GM12878 (cell line): ENCODE results near the gene VSTM4. TPM values are rescaled to one million over a fixed set of nuclear protein-coding genes. Genes with fewer than 3 reads are reported as not detected.

ENCODE experiments used
- CEBPB ChIP-seq, 2 experiments: fragments of 150-350 bp in 1 of 2; IDR thresholded peaks; 2 replicates each; pipeline ENCODE4 v1.6.1; 2012 to 2014; ENCODE audit warnings: low read depth in 2 of 2, low read length in 2 of 2, borderline replicate concordance in 1 of 2, inconsistent platforms in 1 of 2
- CHD2 ChIP-seq: IDR thresholded peaks from 2 replicates; pipeline ENCODE4 v1.6.1; 2011; ENCODE audit warnings: low read depth, low read length, improper control_type of control experiment, borderline replicate concordance
- FOS ChIP-seq: IDR thresholded peaks from 3 replicates; pipeline ENCODE4 v1.6.1; 2011; ENCODE audit warnings: borderline replicate concordance; ENCODE audit not compliant: insufficient read length; ENCODE audit errors: extremely low read depth
- IRF5 ChIP-seq: fragments of 450-650 bp; IDR thresholded peaks from 2 replicates; pipeline ENCODE4 v1.6.1; 2017; ENCODE audit warnings: borderline replicate concordance
- NFXL1 ChIP-seq: fragments of 450-650 bp; IDR thresholded peaks from 2 replicates; pipeline ENCODE4 v1.6.1; 2017; ENCODE audit warnings: antibody characterized with exemption, mild to moderate bottlenecking, borderline replicate concordance
- NR2C2 ChIP-seq: IDR thresholded peaks from 2 replicates; pipeline ENCODE4 v1.6.1; 2011; ENCODE audit warnings: borderline replicate concordance, low read depth; ENCODE audit not compliant: control insufficient read depth, insufficient read length
- PAX8 ChIP-seq: fragments of 450-650 bp; IDR thresholded peaks from 2 replicates; pipeline ENCODE4 v1.6.1; 2017; ENCODE audit warnings: mild to moderate bottlenecking, moderate library complexity
- RELA ChIP-seq: fragments of 450-650 bp; IDR thresholded peaks from 2 replicates; pipeline ENCODE4 v1.8.0; 2014; ENCODE audit warnings: borderline replicate concordance; ENCODE audit not compliant: partially characterized antibody
- SIN3A ChIP-seq: IDR thresholded peaks from 2 replicates; pipeline ENCODE4 v1.6.1; 2012; ENCODE audit warnings: low read depth, low read length, improper control_type of control experiment
- STAT3 ChIP-seq: IDR thresholded peaks from 2 replicates; pipeline ENCODE4 v1.6.1; 2011; ENCODE audit warnings: low read depth, low read length, improper control_type of control experiment
- ZBTB33 ChIP-seq: fragments of 450-650 bp; IDR thresholded peaks from 2 replicates; pipeline ENCODE4 v1.6.1; 2017; ENCODE audit warnings: mild to moderate bottlenecking
- ZNF687 ChIP-seq: fragments of 450-650 bp; IDR thresholded peaks from 2 replicates; pipeline ENCODE4 v1.6.1; 2017; ENCODE audit warnings: mild to moderate bottlenecking, moderate library complexity
- polyA plus RNA-seq, 11 experiments: library from polyadenylated mRNA; depleted of rRNA in 4 of 11; unstranded in 6 of 11; stranded (reverse) in 5 of 11; fragments of >200 nt; fragmentation: Nextera tagmentation in 4 of 11; fragmentation: Illumina TruSeq in 1 of 11; extraction: Ambion mirVana in 4 of 11; extraction: Trizol in 1 of 11; gene quantifications; 1 replicate in 1 of 11; 2 replicates in 10 of 11; pipeline versions ENCODE4 v1.2.1 to v1.2.3, GENCODE V29; 2011 to 2016; ENCODE audit warnings: inconsistent platforms in 2 of 11, missing spikeins in 2 of 11, low read depth in 1 of 11
- total RNA-seq, 4 experiments: library from RNA; depleted of rRNA in 3 of 4; stranded (reverse); fragments of >200 nt in 3 of 4; fragmentation: Illumina TruSeq in 1 of 4; extraction: Trizol in 1 of 4; gene quantifications; 2 replicates each; pipeline versions ENCODE4 v1.2.1 to v1.2.3, GENCODE V29; 2013 to 2021

The VSTM4 gene
- total and polyA plus RNA-seq, 10 of the 15 experiments (the other 5 are each of a cell fraction or from before 2014, with no cell fraction given): 0.01 to 0.14 (median 0.02) TPM; not detected in 7

GRCh38 chr10:49039409-49039808, 75.9 kb downstream of the VSTM4 start (continued):
- TF ChIP-seq IRF5 (no peak), NFXL1 (no peak), RELA (no peak), ZNF687 (no peak), SIN3A (no peak), FOS (no peak), ZBTB33 (no peak), STAT3 (no peak), PAX8 (no peak), NR2C2 (no peak), CEBPB (IDR thresholded peaks at IDR 0.05; ENCODE audit: borderline replicate concordance in 1 of 2, low read depth in 2 of 2, low read length in 2 of 2) (no peak), CHD2 (no peak)
